ENCODE measurements around the gene PDE4D. TPM values are rescaled to one million over a fixed set of nuclear protein-coding genes. Genes with fewer than 3 reads are reported as not detected.

Gene PDE4D
- total RNA-seq, 1 experiment from 2014 or later, result 4.9 TPM

GRCh38 chr5:59146729-59147128 is 746.8 kb downstream of the PDE4D start:
- no peak for DNase-seq (ENCODE audit: low spot score)
- in situ Hi-C loops (cut with HindIII; ENCODE audit: low sequenced_read_pairs), result no loop called here

- no peak for DNase-seq (ENCODE audit: low spot score)
- in situ Hi-C loops (cut with HindIII; ENCODE audit: low sequenced_read_pairs), result no loop called here
Observed at GRCh38 chr5:59143926-59144333, 749.6 kb downstream of the PDE4D start.

DNA sequence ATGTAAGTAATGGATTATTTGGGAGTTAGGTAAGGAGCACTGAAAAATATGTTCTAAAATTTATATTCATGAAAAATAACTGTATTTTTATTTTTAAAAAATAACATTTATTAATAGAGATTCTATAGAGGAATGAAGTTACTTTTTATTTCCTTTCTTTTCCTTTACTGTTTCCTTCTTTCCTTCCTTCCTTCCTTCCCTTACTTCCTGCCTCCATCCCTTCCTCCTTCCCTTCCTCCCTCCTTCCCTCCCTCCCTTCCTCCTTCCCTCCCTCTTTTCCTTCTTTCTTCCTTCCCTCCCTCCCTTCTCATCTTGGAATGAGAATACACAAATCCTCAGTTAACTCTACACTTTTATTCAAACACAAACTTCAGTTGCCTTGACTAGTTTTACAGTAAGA is 750.6 kb downstream of the PDE4D start:
- no peak for DNase-seq (ENCODE audit: low spot score)
- in situ Hi-C loops (cut with HindIII; ENCODE audit: low sequenced_read_pairs), result no loop called here

DNA sequence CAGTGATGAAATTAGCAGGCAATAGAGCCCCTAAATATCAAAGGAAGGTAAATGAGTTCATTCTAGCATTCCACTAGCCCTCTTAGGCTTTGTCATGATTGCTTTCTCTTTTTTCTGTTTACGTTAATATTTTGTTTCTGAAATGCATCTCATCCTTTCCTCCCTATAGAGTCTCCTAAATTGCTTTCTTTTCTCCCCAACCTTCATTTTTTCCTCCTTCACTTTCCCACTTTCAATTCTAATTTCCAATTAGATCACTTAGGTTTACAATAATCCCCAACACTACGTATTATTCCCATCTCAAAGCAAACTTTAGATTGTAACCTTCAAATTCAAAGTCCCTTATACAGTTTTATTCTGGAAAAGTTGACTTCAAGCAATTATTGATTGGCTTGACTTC is 751.4 kb downstream of the PDE4D start:
- in situ Hi-C loops (cut with HindIII; ENCODE audit: low sequenced_read_pairs), result no loop called here
- no peak for DNase-seq (ENCODE audit: low spot score)

DNA sequence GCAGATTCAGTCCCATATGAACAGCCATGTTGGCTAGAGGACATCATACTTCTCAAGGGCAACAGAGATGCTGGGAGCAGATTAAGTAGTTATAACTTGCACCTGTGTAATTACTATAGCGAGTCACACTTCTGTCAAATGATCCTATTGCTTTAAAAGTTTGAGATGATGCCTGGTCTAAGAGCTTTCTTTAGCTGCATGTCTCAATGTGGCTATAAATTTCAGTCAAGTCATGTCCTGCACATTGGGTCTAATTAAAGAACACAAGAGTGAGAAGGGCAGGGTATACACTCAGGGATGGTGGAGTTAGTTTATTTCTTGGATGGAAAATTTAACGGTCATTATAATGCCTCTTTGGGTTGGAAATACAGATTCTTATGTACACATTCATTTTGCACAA is 753.4 kb downstream of the PDE4D start:
- DNase-seq (ENCODE audit: low spot score), result no peak
- in situ Hi-C loops (cut with HindIII; ENCODE audit: low sequenced_read_pairs), result no loop called here

DNA sequence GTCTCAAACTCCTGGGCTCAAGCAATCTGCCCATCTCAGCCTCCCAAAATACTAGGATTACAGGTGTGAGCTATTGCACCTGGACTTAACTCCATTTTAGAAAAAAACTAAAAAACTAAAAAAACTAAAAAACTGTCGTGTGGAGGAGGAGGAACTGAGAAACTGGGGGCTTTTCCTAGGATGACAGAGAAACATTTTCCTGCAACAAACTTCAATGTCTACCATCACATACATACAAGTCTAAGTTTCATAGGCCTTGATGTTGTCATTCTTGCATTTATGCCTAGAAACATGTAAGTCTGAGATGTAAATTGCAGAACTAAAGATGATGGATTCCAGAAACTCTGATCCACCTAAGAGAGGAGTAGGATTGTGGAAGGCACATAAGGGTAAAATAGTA is 753.8 kb downstream of the PDE4D start:
- DNase-seq (ENCODE audit: low spot score), result no peak
- in situ Hi-C loops (cut with HindIII; ENCODE audit: low sequenced_read_pairs), result no loop called here

DNA sequence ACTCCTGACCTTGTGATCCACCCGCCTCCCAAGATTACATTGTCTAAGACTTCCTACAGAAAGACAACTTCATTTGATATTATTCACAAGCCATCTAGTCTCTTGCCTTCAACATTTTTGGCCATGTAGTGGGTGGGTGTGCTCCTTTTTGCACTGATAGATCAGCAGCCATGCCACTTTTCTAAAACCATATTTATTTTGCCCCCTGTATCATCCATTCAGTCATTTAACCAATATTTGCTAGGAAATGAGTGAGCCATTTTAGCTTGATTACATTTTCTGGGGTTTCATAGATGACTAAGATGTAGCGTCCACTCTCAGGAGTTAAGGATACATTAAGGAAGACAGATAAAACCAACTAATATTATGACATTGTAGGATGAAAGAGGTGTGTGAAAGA is 755.0 kb downstream of the PDE4D start:
- in situ Hi-C loops (cut with HindIII; ENCODE audit: low sequenced_read_pairs), result no loop called here
- DNase-seq (ENCODE audit: low spot score), result no peak

DNA sequence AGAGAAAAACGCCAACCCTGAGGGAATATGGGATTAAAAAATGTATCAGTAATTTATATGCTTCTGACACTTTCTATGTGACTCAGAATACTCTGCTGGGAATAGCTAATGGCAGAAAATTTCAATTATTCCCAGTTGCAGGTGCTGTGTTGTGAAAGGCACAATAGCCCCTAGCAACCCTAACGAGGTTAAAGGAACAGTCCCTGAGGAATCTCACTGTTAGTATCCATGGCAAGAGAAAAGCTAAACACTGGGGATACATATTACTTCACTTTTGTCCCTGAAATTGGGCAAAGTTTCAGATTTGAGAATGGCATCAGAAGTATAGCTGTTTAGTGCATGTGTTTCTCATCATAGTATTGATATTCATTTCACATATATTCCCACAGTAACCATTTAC is 755.7 kb downstream of the PDE4D start:
- in situ Hi-C loops (cut with HindIII; ENCODE audit: low sequenced_read_pairs), result no loop called here
- DNase-seq (ENCODE audit: low spot score), result no peak

DNA sequence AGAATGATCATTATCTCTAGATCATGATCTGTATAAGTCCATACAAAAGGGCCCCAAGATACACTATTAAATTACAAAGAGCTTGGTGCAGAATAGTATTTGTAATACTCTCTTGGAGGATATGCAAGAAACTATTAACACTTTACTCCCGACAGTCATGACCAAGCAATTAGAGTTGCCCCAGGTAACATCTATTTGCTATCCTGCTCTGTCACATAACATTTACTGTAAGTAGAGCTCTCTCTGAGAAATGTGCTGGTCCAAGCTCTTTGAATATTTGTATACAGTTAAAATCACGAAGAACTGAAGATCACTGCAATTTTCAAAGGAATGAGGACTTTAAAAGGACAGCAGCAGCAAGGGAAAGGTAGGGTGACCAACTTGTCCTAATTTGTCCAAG is 757.0 kb downstream of the PDE4D start:
- in situ Hi-C loops (cut with HindIII; ENCODE audit: low sequenced_read_pairs), result no loop called here
- no peak for DNase-seq (ENCODE audit: low spot score)

- DNase-seq (ENCODE audit: low spot score), result no peak
- in situ Hi-C loops (cut with HindIII; ENCODE audit: low sequenced_read_pairs), result no loop called here
Observed at GRCh38 chr5:59134471-59135163, 758.9 kb downstream of the PDE4D start.

- no peak for DNase-seq (ENCODE audit: low spot score)
- in situ Hi-C loops (cut with HindIII; ENCODE audit: low sequenced_read_pairs), result no loop called here
Observed at GRCh38 chr5:59133764-59134261, 759.7 kb downstream of the PDE4D start.

DNA sequence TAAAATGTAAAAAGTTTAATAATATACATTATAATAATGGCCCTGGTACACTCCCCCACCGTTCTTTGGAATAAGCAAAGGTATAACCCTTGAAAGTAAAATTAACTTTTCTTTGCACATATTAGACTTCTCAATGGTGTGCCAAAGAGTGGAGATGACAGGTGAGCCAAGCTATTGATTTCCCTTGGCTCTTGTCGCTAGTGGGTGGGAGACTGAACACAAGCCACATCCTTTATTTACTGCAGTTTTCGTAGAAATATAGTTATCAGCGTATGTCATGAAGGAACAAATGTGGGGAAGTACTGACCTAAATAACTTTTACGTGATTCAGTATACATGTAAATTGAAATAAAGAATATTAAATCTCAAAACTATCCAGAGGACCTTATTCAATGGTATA is 761.4 kb downstream of the PDE4D start:
- in situ Hi-C loops (cut with HindIII; ENCODE audit: low sequenced_read_pairs), result no loop called here
- DNase-seq (ENCODE audit: low spot score), result no peak

DNA sequence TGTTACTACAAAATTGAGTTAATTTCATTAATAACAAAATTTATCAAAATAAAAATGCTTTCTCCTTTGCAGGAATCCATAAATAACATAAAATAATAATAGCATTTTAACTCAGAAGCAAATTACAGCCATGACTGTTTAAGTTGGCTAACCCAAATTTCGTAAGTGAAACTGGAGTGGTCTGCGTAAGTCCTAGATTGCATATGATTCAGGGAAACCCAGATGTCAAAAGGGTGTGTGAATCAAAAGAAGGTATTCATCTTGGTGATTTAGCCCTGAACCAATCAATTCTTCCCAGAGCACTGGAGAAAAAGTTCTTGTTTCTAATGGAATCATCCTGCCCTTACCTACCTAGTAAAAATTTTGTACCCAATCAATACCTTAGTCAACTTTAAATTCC is 763.1 kb downstream of the PDE4D start:
- in situ Hi-C loops (cut with HindIII; ENCODE audit: low sequenced_read_pairs), result no loop called here
- no peak for DNase-seq (ENCODE audit: low spot score)

GRCh38 chr5:59128646-59129290 is 764.8 kb downstream of the PDE4D start:
- in situ Hi-C loops (cut with HindIII; ENCODE audit: low sequenced_read_pairs), result no loop called here
- peak; percentile 19 for DNase-seq (ENCODE audit: low spot score)

- peak; percentile 61 for DNase-seq (ENCODE audit: low spot score)
- in situ Hi-C loops (cut with HindIII; ENCODE audit: low sequenced_read_pairs), result no loop called here
Observed at GRCh38 chr5:59126708-59127573, 766.6 kb downstream of the PDE4D start.

GRCh38 chr5:59126016-59126707 is 767.4 kb downstream of the PDE4D start:
- in situ Hi-C loops (cut with HindIII; ENCODE audit: low sequenced_read_pairs), result no loop called here
- no peak for DNase-seq (ENCODE audit: low spot score)

GRCh38 chr5:59125011-59125961 is 768.2 kb downstream of the PDE4D start:
- in situ Hi-C loops (cut with HindIII; ENCODE audit: low sequenced_read_pairs), result no loop called here
- peak; percentile 20 for DNase-seq (ENCODE audit: low spot score)
